Neural progenitor cell (in vitro differentiated cells): ENCODE data around the gene PACSIN2. TPM values are rescaled to one million over a fixed set of nuclear protein-coding genes. Genes with fewer than 3 reads are reported as not detected.
"Not testable (repeated sequence)": the region's sequence is repeated elsewhere in the genome, so short reads cannot be mapped to it uniquely, and the experiment has no call there.

ENCODE experiments used
- DNase-seq: peaks from one replicate; pipeline ENCODE4 v3.0.0-alpha.2; 2016; ENCODE audit warnings: low spot score
- H2AFZ ChIP-seq: fragments of 200-600 bp; sonication (generic); replicated peaks from 2 replicates; pipeline ENCODE4 v1.6.1; 2016; ENCODE audit warnings: antibody characterized with exemption
- H3F3A ChIP-seq: fragments of 200-600 bp; sonication (generic); 2 replicates; pipeline ENCODE4 v1.6.1; 2016; ENCODE audit warnings: antibody characterized with exemption, low read depth
- H3K27ac ChIP-seq: fragments of 200-600 bp; sonication (generic); 2 replicates; pipeline ENCODE4 v1.5.1; 2016; ENCODE audit warnings: mild to moderate bottlenecking
- H3K27me3 ChIP-seq: fragments of 200-600 bp; sonication (generic); 2 replicates; pipeline ENCODE4 v1.6.1; 2016; ENCODE audit warnings: mild to moderate bottlenecking, moderate library complexity
- H3K36me3 ChIP-seq: fragments of 200-600 bp; sonication (generic); 2 replicates; pipeline ENCODE4 v1.5.1; 2016
- H3K4me1 ChIP-seq: fragments of 200-600 bp; sonication (generic); 2 replicates; pipeline ENCODE4 v1.6.1; 2016; ENCODE audit warnings: mixed run types
- H3K4me2 ChIP-seq: fragments of 200-600 bp; sonication (generic); 2 replicates; pipeline ENCODE4 v1.6.1; 2016
- H3K4me3 ChIP-seq: fragments of 200-600 bp; sonication (generic); 2 replicates; pipeline ENCODE4 v1.5.1; 2016
- H3K79me2 ChIP-seq: fragments of 200-600 bp; sonication (generic); 2 replicates; pipeline ENCODE4 v1.6.1; 2016; ENCODE audit warnings: low read depth
- H3K9ac ChIP-seq: fragments of 200-600 bp; sonication (generic); 2 replicates; pipeline ENCODE4 v1.6.1; 2016
- H3K9me3 ChIP-seq: fragments of 200-600 bp; sonication (generic); 2 replicates; pipeline ENCODE4 v1.5.1; 2016; ENCODE audit warnings: low read depth
- H4K20me1 ChIP-seq: fragments of 200-600 bp; sonication (generic); 2 replicates; pipeline ENCODE4 v1.6.1; 2016; ENCODE audit warnings: low read depth
- H3K27ac Mint-ChIP-seq: 3 replicates; pipeline ENCODE4 v1.8.0; 2021; ENCODE audit warnings: mixed read lengths
- H3K27me3 Mint-ChIP-seq: 2 replicates; pipeline ENCODE4 v1.8.0; 2022; ENCODE audit warnings: low read depth, mild to moderate bottlenecking, inconsistent platforms, moderate library complexity, mixed read lengths; ENCODE audit not compliant: insufficient read depth
- H3K36me3 Mint-ChIP-seq: 3 replicates; pipeline ENCODE4 v1.8.0; 2021; ENCODE audit warnings: mixed read lengths
- H3K4me1 Mint-ChIP-seq: 3 replicates; pipeline ENCODE4 v1.8.0; 2021; ENCODE audit warnings: mixed read lengths
- H3K4me3 Mint-ChIP-seq: 3 replicates; pipeline ENCODE4 v1.8.0; 2021; ENCODE audit warnings: mild to moderate bottlenecking, moderate library complexity, mixed read lengths
- H3K9me3 Mint-ChIP-seq: 3 replicates; pipeline ENCODE4 v1.8.0; 2020; ENCODE audit warnings: mixed read lengths
- CTCF ChIP-seq: fragments of 200-600 bp; sonication (generic); IDR thresholded peaks from 2 replicates; pipeline ENCODE4 v1.5.1; 2017; ENCODE audit warnings: antibody characterized with exemption, mild to moderate bottlenecking
- EZH2 ChIP-seq: fragments of 200-600 bp; sonication (generic); IDR thresholded peaks from 2 replicates; pipeline ENCODE4 v1.6.1; 2017; ENCODE audit warnings: antibody characterized with exemption, mild to moderate bottlenecking, moderate library complexity
- EZH2phosphoT487 ChIP-seq: fragments of 200-600 bp; sonication (generic); IDR thresholded peaks from 2 replicates; pipeline ENCODE4 v1.6.1; 2017; ENCODE audit warnings: antibody characterized with exemption
- total RNA-seq: library from RNA; depleted of rRNA; stranded (reverse); fragments of >200 nt; gene quantifications from 2 replicates; pipeline ENCODE4 v1.2.3, GENCODE V29; 2015; ENCODE audit warnings: low replicate concordance

The PACSIN2 gene
- total RNA-seq, 1 donor from 2014 or later, result 38.1 TPM

- TF ChIP-seq EZH2phosphoT487, result no peak
- no peak for TF ChIP-seq EZH2
- TF ChIP-seq CTCF, result no peak
- no peak overlapping the region for H2AFZ ChIP-seq
Measured at GRCh38 chr22:43018615-43019014, 3.7 kb upstream of the PACSIN2 start.

GRCh38 chr22:43017525-43018460, 2.8 kb upstream of the PACSIN2 start:
- Histone ChIP-seq H3K4me1 (peaks cover 8% of the 10 kb centered on the region), H2AFZ (no peak overlapping the region), H3K4me3 (no peak overlapping the region), H3K79me2 (peaks cover 17% of the 10 kb centered on the region), H3K36me3 (no peaks in the 10 kb centered on the region), H4K20me1 (peaks cover 12% of the 10 kb centered on the region), H3K4me2 (no peak overlapping the region), H3F3A (peaks cover 17% of the 10 kb centered on the region), H3K27ac (no peak overlapping the region), H3K27me3 (peaks cover 8% of the 10 kb centered on the region), H3K9ac (no peak overlapping the region), H3K9me3 (no peaks in the 10 kb centered on the region)
- H3K4me1 Mint-ChIP-seq, result peaks cover 27% of the 10 kb centered on the region
- no peak for DNase-seq
- no peak overlapping the region for H3K27ac Mint-ChIP-seq
- TF ChIP-seq EZH2phosphoT487, result no peak
- TF ChIP-seq CTCF, result no peak
- no peak for TF ChIP-seq EZH2
- H3K4me3 Mint-ChIP-seq, result no peak overlapping the region
- H3K9me3 Mint-ChIP-seq, result no peaks in the 10 kb centered on the region
- no peaks in the 10 kb centered on the region for H3K36me3 Mint-ChIP-seq
- H3K27me3 Mint-ChIP-seq, result peaks cover 8% of the 10 kb centered on the region

More at GRCh38 chr22:43018615-43019014, 3.7 kb upstream of the PACSIN2 start:
- peaks cover 8% of the 10 kb centered on the region for H3K27me3 ChIP-seq
- peaks cover 13% of the 10 kb centered on the region for H3F3A ChIP-seq
- peaks cover 4% of the 10 kb centered on the region for H3K4me1 ChIP-seq
- H3K4me3 Mint-ChIP-seq, result no peak overlapping the region
- no peak for DNase-seq
- H3K79me2 ChIP-seq, result peaks cover 8% of the 10 kb centered on the region
- no peak overlapping the region for H3K9ac ChIP-seq
- H3K9me3 Mint-ChIP-seq, result no peaks in the 10 kb centered on the region
- H3K36me3 ChIP-seq, result no peaks in the 10 kb centered on the region
- H3K4me1 Mint-ChIP-seq, result peaks cover 24% of the 10 kb centered on the region
- H3K27me3 Mint-ChIP-seq, result peaks cover 10% of the 10 kb centered on the region
- no peak overlapping the region for H3K4me3 ChIP-seq
- H4K20me1 ChIP-seq, result peaks cover 4% of the 10 kb centered on the region
- peak overlapping the region; percentile 21 for H3K27ac Mint-ChIP-seq
- H3K27ac ChIP-seq, result no peak overlapping the region
- no peaks in the 10 kb centered on the region for H3K9me3 ChIP-seq
- H3K36me3 Mint-ChIP-seq, result no peaks in the 10 kb centered on the region
- no peak overlapping the region for H3K4me2 ChIP-seq

GRCh38 chr22:43016150-43016549, 1.2 kb upstream of the PACSIN2 start:
- Histone ChIP-seq H4K20me1 (peaks cover 28% of the 10 kb centered on the region), H3K4me2 (peak overlapping the region; percentile 81), H3K79me2 (peaks cover 33% of the 10 kb centered on the region), H3F3A (peaks cover 17% of the 10 kb centered on the region)
- Mint-ChIP-seq H3K4me1 (peaks cover 29% of the 10 kb centered on the region), H3K4me3 (peak overlapping the region; percentile 95)
- not testable (repeated sequence) for H3K9ac ChIP-seq, H3K27me3 ChIP-seq, DNase-seq, H3K27ac ChIP-seq, H3K27me3 Mint-ChIP-seq, H3K4me3 ChIP-seq, H3K9me3 Mint-ChIP-seq, H3K27ac Mint-ChIP-seq, H3K36me3 ChIP-seq, H3K9me3 ChIP-seq, H3K36me3 Mint-ChIP-seq, H2AFZ ChIP-seq, H3K4me1 ChIP-seq

GRCh38 chr22:43015677-43016042, 711 bp upstream of the PACSIN2 start:
- Histone ChIP-seq H3K27me3 (peaks cover 8% of the 10 kb centered on the region), H3K27ac (no peak overlapping the region), H2AFZ (peak overlapping the region; percentile 46), H3K4me1 (peaks cover 8% of the 10 kb centered on the region), H4K20me1 (peaks cover 32% of the 10 kb centered on the region), H3K36me3 (no peaks in the 10 kb centered on the region), H3K79me2 (peaks cover 38% of the 10 kb centered on the region), H3K4me3 (peak overlapping the region; percentile 86), H3K4me2 (peak overlapping the region; percentile 81), H3F3A (peaks cover 17% of the 10 kb centered on the region), H3K9ac (no peak overlapping the region), H3K9me3 (no peaks in the 10 kb centered on the region)
- H3K9me3 Mint-ChIP-seq, result no peaks in the 10 kb centered on the region
- H3K27me3 Mint-ChIP-seq, result peaks cover 8% of the 10 kb centered on the region
- peaks cover 30% of the 10 kb centered on the region for H3K4me1 Mint-ChIP-seq
- no peak for DNase-seq
- no peaks in the 10 kb centered on the region for H3K36me3 Mint-ChIP-seq
- no peak overlapping the region for H3K27ac Mint-ChIP-seq
- no peak for TF ChIP-seq EZH2phosphoT487
- no peak for TF ChIP-seq EZH2
- no peak for TF ChIP-seq CTCF
- peak overlapping the region; percentile 95 for H3K4me3 Mint-ChIP-seq
